ENCODE results near the gene GOLGB1. TPM values are rescaled to one million over a fixed set of nuclear protein-coding genes. Genes with fewer than 3 reads are reported as not detected.

The GOLGB1 gene
- total RNA-seq, 6 donors from 2014 or later, result 46.4 to 116 (median 51.8) TPM

GRCh38 chr3:121665488-121665887 is 84.1 kb downstream of the GOLGB1 start:
- 79 to 85% methylated on average over 2 of the region's 2 CpGs for WGBS, 2 donors
- TF ChIP-seq EP300 (IDR thresholded peaks at IDR 0.05) (no peak), POLR2A (IDR thresholded peaks at IDR 0.05) (no peak), CTCF (IDR thresholded peaks at IDR 0.05) (no peak), POLR2AphosphoS5 (IDR thresholded peaks at IDR 0.05) (no peak)
- no peak for ATAC-seq (ENCODE audit: low FRiP score in 2 of 2)
- no peaks in the 10 kb centered on the region for H3K9me3 ChIP-seq
- no peak overlapping the region for H3K27ac ChIP-seq
- no peak for DNase-seq
- H3K4me1 ChIP-seq, result peaks cover 0 to 4% (median 0%) of the 10 kb centered on the region in 4 donors
- H3K27me3 ChIP-seq, result no peaks in the 10 kb centered on the region
- peaks cover 26 to 79% (median 53%) of the 10 kb centered on the region in 4 donors for H3K36me3 ChIP-seq
- no peak overlapping the region for H3K4me3 ChIP-seq

GRCh38 chr3:121663171-121663847 is 86.2 kb downstream of the GOLGB1 start:
- no peak overlapping the region for H3K27ac ChIP-seq
- 56 to 83% methylated on average over 2 of the region's 2 CpGs for WGBS, 2 donors
- no peak for TF ChIP-seq POLR2A (IDR thresholded peaks at IDR 0.05)
- TF ChIP-seq EP300 (IDR thresholded peaks at IDR 0.05), result no peak
- no peak for TF ChIP-seq CTCF (IDR thresholded peaks at IDR 0.05)
- peaks cover 2 to 13% (median 8%) of the 10 kb centered on the region in 4 donors for H3K4me1 ChIP-seq
- no peaks in the 10 kb centered on the region for H3K9me3 ChIP-seq
- ATAC-seq (ENCODE audit: low FRiP score in 2 of 2) (no peak), DNase-seq (no peak)
- no peak overlapping the region for H3K4me3 ChIP-seq
- peaks cover 21 to 58% (median 45%) of the 10 kb centered on the region in 4 donors for H3K36me3 ChIP-seq
- no peaks in the 10 kb centered on the region for H3K27me3 ChIP-seq

- DNase-seq (no peak), ATAC-seq (ENCODE audit: low FRiP score in 2 of 2) (no peak)
- Histone ChIP-seq H3K4me1 (peaks cover 5 to 13% (median 8%) of the 10 kb centered on the region in 4 donors), H3K9me3 (no peaks in the 10 kb centered on the region), H3K4me3 (no peak overlapping the region), H3K27ac (no peak overlapping the region), H3K27me3 (no peaks in the 10 kb centered on the region), H3K36me3 (peaks cover 17 to 52% (median 41%) of the 10 kb centered on the region in 4 donors)
- TF ChIP-seq EP300 (IDR thresholded peaks at IDR 0.05) (no peak), POLR2A (IDR thresholded peaks at IDR 0.05) (no peak), CTCF (IDR thresholded peaks at IDR 0.05) (no peak), POLR2AphosphoS5 (IDR thresholded peaks at IDR 0.05) (no peak)
These were observed 86.8 kb downstream of the GOLGB1 start for GRCh38 chr3:121662742-121663141.

GRCh38 chr3:121661376-121661775 is 88.2 kb downstream of the GOLGB1 start:
- H3K27ac ChIP-seq, result peak overlapping the region; percentile 79 to 86 (median 82)
- WGBS, 2 donors, result 87 to 95% methylated on average over 6 of the region's 6 CpGs

GRCh38 chr3:121660356-121661171 is 89.0 kb downstream of the GOLGB1 start, which contains the start of gene HCLS1:
TSS of gene HCLS1 (minus strand) at chr3:121660903. CDS start at chr3:121658347, 2,556 bp downstream.
- DNase-seq (peak; percentile 65 to 78), ATAC-seq (ENCODE audit: low FRiP score in 2 of 2) (peak; percentile 75 to 85)
- TF ChIP-seq EP300 (IDR thresholded peaks at IDR 0.05) (no peak), POLR2AphosphoS5 (IDR thresholded peaks at IDR 0.05) (peak; percentile 72 to 75), CTCF (IDR thresholded peaks at IDR 0.05) (no peak), POLR2A (IDR thresholded peaks at IDR 0.05) (peak in 3 of 4 donors; percentile 45 to 86 (median 71))
- Histone ChIP-seq H3K4me3 (peak within 1 kb of the TSS in 3 of 4 donors; percentile 29 to 43 (median 38)), H3K4me1 (peaks cover 5 to 13% (median 8%) of the 10 kb centered on the region in 4 donors), H3K27ac (peak within 1 kb of the TSS; percentile 79 to 86 (median 82)), H3K9me3 (no peaks in the 10 kb centered on the region), H3K36me3 (peaks cover 8 to 30% (median 21%) of the 10 kb centered on the region in 4 donors), H3K27me3 (no peaks in the 10 kb centered on the region)
- 59 to 63% methylated on average over 9 of the region's 9 CpGs for WGBS, 2 donors

More at GRCh38 chr3:121661376-121661775, 88.2 kb downstream of the GOLGB1 start:
- TF ChIP-seq EP300 (IDR thresholded peaks at IDR 0.05), result no peak
- DNase-seq (no peak), ATAC-seq (ENCODE audit: low FRiP score in 2 of 2) (no peak)
- Histone ChIP-seq H3K4me1 (peaks cover 5 to 13% (median 8%) of the 10 kb centered on the region in 4 donors), H3K36me3 (peaks cover 8 to 38% (median 28%) of the 10 kb centered on the region in 4 donors), H3K27me3 (no peaks in the 10 kb centered on the region), H3K4me3 (no peak overlapping the region), H3K9me3 (no peaks in the 10 kb centered on the region)
